Hepatocyte (in vitro differentiated cells): ENCODE data around the gene CSPG5. TPM values are rescaled to one million over a fixed set of nuclear protein-coding genes. Genes with fewer than 3 reads are reported as not detected.

Source experiments
- DNase-seq: peaks from one replicate; pipeline ENCODE4 v3.0.0-alpha.2; 2016; ENCODE audit warnings: low spot score
- H2AFZ ChIP-seq: fragments of 200-600 bp; sonication (generic); 2 replicates; pipeline ENCODE4 v1.6.0; 2016; ENCODE audit warnings: antibody characterized with exemption, mild to moderate bottlenecking
- H3K27ac ChIP-seq: fragments of 200-600 bp; sonication (generic); 2 replicates; pipeline ENCODE4 v1.5.1; 2016; ENCODE audit warnings: mild to moderate bottlenecking
- H3K27me3 ChIP-seq: fragments of 200-600 bp; sonication (generic); 2 replicates; pipeline ENCODE4 v1.6.1; 2016
- H3K36me3 ChIP-seq: fragments of 200-600 bp; sonication (generic); replicated peaks from 2 replicates; pipeline ENCODE4 v1.5.1; 2016; ENCODE audit warnings: low read depth; ENCODE audit not compliant: insufficient read depth
- H3K4me1 ChIP-seq: fragments of 200-600 bp; sonication (generic); 2 replicates; pipeline ENCODE4 v1.5.1; 2016; ENCODE audit warnings: mild to moderate bottlenecking, moderate library complexity; ENCODE audit not compliant: insufficient read depth
- H3K4me2 ChIP-seq: fragments of 200-600 bp; sonication (generic); 2 replicates; pipeline ENCODE4 v1.6.0; 2016
- H3K4me3 ChIP-seq: fragments of 200-600 bp; sonication (generic); 2 replicates; pipeline ENCODE4 v1.5.1; 2016; ENCODE audit warnings: mild to moderate bottlenecking
- H3K79me2 ChIP-seq: fragments of 200-600 bp; sonication (generic); 2 replicates; pipeline ENCODE4 v1.6.0; 2017; ENCODE audit warnings: mild to moderate bottlenecking
- H3K9me2 ChIP-seq: fragments of 200-600 bp; sonication (generic); replicated peaks from 2 replicates; pipeline ENCODE4 v1.6.0; 2017; ENCODE audit warnings: mild to moderate bottlenecking; ENCODE audit not compliant: insufficient read depth
- H3K9me3 ChIP-seq: fragments of 200-600 bp; sonication (generic); 2 replicates; pipeline ENCODE4 v1.5.1; 2016; ENCODE audit warnings: low read depth, mild to moderate bottlenecking
- H4K20me1 ChIP-seq: fragments of 200-600 bp; sonication (generic); 2 replicates; pipeline ENCODE4 v1.6.0; 2016; ENCODE audit warnings: mild to moderate bottlenecking; ENCODE audit not compliant: insufficient read depth, poor library complexity, severe bottlenecking
- EZH2 ChIP-seq: fragments of 200-600 bp; sonication (generic); IDR thresholded peaks from 2 replicates; pipeline ENCODE4 v1.6.1; 2016; ENCODE audit warnings: antibody characterized with exemption, mild to moderate bottlenecking, borderline replicate concordance
- EZH2phosphoT487 ChIP-seq: fragments of 200-600 bp; sonication (generic); IDR thresholded peaks from one replicate; pipeline ENCODE4 v1.6.1; 2018; ENCODE audit warnings: antibody characterized with exemption, mild to moderate bottlenecking, low read depth, moderate library complexity; ENCODE audit not compliant: unreplicated experiment, severe bottlenecking
- WGBS: methylation state at CpG from one replicate; pipeline ENCODE4 v1.1.6; 2016; ENCODE audit warnings: low lambda C conversion rate; ENCODE audit errors: missing lambda C conversion rate; 5-methylcytosine and 5-hydroxymethylcytosine counted together
- polyA plus RNA-seq: library from polyadenylated mRNA; unstranded; fragments of >200 nt; fragmentation: Nextera tagmentation; extraction: Ambion mirVana; gene quantifications from 2 replicates; pipeline ENCODE4 v1.2.1, GENCODE V29; 2016
- total RNA-seq: library from RNA; depleted of rRNA; stranded (reverse); fragments of >200 nt; gene quantifications from 2 replicates; pipeline ENCODE4 v1.2.3, GENCODE V29; 2014
- TF ChIP-seq, protein P1 (sequence below): fragments of 200-600 bp; sonication (generic); IDR thresholded peaks from 2 replicates; pipeline ENCODE4 v1.5.1; 2016; ENCODE audit warnings: antibody characterized with exemption, mild to moderate bottlenecking; ENCODE audit not compliant: poor library complexity

The CSPG5 gene
- total and polyA plus RNA-seq, 2 experiments from 2014 or later: 0.34 to 0.47 TPM

DNA sequence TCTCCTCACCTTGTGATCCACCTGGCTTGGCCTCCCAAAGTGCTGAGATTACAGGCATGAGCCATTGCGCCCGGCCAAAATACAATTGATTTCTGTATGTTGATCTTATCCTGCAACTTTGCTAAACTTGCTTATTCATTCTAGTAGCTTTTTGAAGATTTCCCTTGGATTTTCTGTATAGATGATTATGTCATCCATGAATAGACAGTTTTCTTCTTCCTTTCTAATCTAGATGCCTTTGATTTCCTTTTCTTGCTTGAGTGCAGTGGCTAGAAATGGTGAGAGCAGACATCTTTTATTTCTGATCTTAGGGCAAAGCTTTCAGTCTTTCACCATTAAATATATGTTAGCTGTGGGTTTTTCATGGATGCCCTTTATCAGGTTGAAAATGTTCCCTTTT, 60.7 kb downstream of the CSPG5 start:
- Histone ChIP-seq H3K4me3 (no peak overlapping the region), H3K4me2 (no peak overlapping the region), H3K27ac (no peak overlapping the region), H3K4me1 (no peaks in the 10 kb centered on the region), H3K9me2 (no peaks in the 10 kb centered on the region), H3K27me3 (no peaks in the 10 kb centered on the region), H2AFZ (no peak overlapping the region), H3K36me3 (no peaks in the 10 kb centered on the region), H3K79me2 (no peaks in the 10 kb centered on the region), H4K20me1 (no peaks in the 10 kb centered on the region), H3K9me3 (no peaks in the 10 kb centered on the region)
- TF ChIP-seq EZH2 (no peak), EZH2phosphoT487 (no peak)
- TF ChIP-seq, protein P1, sequence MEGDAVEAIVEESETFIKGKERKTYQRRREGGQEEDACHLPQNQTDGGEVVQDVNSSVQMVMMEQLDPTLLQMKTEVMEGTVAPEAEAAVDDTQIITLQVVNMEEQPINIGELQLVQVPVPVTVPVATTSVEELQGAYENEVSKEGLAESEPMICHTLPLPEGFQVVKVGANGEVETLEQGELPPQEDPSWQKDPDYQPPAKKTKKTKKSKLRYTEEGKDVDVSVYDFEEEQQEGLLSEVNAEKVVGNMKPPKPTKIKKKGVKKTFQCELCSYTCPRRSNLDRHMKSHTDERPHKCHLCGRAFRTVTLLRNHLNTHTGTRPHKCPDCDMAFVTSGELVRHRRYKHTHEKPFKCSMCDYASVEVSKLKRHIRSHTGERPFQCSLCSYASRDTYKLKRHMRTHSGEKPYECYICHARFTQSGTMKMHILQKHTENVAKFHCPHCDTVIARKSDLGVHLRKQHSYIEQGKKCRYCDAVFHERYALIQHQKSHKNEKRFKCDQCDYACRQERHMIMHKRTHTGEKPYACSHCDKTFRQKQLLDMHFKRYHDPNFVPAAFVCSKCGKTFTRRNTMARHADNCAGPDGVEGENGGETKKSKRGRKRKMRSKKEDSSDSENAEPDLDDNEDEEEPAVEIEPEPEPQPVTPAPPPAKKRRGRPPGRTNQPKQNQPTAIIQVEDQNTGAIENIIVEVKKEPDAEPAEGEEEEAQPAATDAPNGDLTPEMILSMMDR: no peak
- no peak for DNase-seq
- 93% methylated on average over 2 of the region's 2 CpGs for WGBS

DNA sequence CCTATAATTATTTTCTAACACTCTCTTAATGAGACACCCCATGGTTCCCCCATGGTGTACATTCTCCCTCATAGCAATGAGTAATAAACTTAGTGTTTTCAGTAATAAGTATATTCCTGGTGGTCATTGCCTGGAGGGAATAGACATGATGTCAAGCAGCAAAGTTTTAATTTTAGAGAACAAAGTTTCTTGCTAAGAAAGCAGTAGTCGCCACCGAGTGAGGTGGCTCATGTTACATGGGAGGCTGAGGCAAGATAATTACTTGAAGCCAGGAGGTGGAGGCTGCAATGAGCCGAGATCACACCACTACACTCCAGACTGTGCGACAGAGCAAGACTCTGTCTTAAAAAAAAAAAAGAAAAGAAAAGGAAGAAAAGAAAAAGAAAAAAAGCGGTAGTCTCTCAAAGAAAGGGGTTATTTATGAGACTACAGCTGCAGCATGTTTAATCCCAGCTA, 62.8 kb downstream of the CSPG5 start:
- Histone ChIP-seq H4K20me1 (no peaks in the 10 kb centered on the region), H3K9me2 (no peaks in the 10 kb centered on the region), H3K4me3 (no peak overlapping the region), H3K9me3 (no peaks in the 10 kb centered on the region), H2AFZ (no peak overlapping the region), H3K4me1 (peaks cover 7% of the 10 kb centered on the region), H3K36me3 (no peaks in the 10 kb centered on the region), H3K4me2 (no peak overlapping the region), H3K27me3 (no peaks in the 10 kb centered on the region), H3K79me2 (peaks cover 18% of the 10 kb centered on the region), H3K27ac (no peak overlapping the region)
- TF ChIP-seq EZH2 (no peak), EZH2phosphoT487 (no peak)
- TF ChIP-seq, protein P1: no peak
- WGBS: 58% methylated on average over 5 of the region's 5 CpGs
- DNase-seq: no peak

DNA sequence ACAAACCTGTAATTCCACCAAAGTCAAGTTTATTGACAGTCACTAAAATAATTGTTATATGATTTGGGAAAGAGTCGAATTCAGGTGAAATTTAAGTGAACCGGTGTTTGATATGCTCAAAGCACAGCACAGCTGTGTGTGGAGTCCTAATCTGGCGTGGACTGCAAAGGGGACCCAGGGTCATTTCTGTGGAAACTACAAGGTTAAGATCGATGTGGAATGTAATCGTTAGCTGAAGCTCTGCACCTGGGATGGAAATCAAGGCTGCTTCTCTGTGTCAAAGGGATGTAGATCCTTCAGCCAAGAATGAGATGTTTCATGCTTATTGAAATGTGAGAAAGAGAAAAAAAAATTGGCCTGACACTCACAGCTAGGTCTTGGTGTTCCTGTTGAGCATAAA, 63.6 kb downstream of the CSPG5 start:
- Histone ChIP-seq H3K36me3 (no peaks in the 10 kb centered on the region), H3K9me3 (no peaks in the 10 kb centered on the region), H2AFZ (no peak overlapping the region), H3K4me1 (peaks cover 7% of the 10 kb centered on the region), H3K4me2 (no peak overlapping the region), H3K27ac (no peak overlapping the region), H3K4me3 (no peak overlapping the region), H3K79me2 (peaks cover 24% of the 10 kb centered on the region), H3K27me3 (no peaks in the 10 kb centered on the region), H3K9me2 (no peaks in the 10 kb centered on the region), H4K20me1 (no peaks in the 10 kb centered on the region)
- no peak for DNase-seq
- 81% methylated on average over 5 of the region's 5 CpGs for WGBS
- TF ChIP-seq EZH2 (no peak), EZH2phosphoT487 (no peak)
- TF ChIP-seq, protein P1: no peak
